ENCODE results near the gene DNAJC18.
"Not testable (repeated sequence)": the region's sequence is repeated elsewhere in the genome, so short reads cannot be mapped to it uniquely, and the experiment has no call there.

DNAJC18 gene

DNA sequence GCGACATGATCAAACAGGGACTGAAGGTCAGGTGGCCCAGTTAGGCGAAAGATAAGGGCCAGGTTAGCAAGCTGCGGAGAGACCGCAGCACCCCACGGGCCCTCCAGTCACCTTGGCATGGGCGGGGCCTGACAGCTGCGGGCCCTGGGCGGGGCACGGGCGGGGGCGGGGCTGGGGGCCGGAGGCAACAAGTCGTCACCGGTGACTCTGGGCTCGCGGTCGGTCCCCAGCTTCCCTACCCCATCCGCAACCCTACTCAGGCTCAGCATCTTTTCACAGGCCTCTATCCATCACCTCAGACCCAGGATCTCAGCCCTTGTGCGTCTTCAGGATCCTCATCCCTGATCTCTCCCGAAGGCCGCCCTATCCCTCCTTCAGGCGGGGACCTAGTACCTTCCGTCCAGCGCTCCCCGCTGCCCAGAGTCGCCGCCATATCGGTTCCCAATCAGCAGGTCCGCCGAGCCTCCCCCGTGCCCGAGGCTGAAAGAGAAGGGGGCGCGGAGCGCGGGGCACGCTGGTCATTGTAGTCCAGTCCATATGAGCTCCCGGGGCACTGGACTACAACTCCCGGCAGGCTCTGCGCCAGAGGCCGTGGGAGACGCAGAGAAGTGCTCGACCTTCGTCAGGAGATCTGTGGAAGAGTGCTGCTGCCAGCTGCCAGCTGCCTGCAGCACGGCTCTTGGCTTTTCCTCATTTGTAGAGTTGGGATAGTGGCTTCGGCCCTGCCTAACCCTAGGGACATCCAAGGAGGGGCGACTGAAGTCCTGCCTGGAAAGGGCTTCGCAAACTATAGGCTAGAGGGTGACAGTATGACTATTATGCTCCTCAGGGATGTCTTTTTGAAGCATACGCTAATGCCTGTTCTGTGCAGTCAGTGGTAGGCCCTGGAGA, at the start of gene DNAJC18:
Gene DNAJC18 (minus strand): TSS at position 513 of the 891 bp plus-strand sequence. CDS start 80 bp downstream, at position 433.
- DNase-seq = peak; percentile 77

DNA sequence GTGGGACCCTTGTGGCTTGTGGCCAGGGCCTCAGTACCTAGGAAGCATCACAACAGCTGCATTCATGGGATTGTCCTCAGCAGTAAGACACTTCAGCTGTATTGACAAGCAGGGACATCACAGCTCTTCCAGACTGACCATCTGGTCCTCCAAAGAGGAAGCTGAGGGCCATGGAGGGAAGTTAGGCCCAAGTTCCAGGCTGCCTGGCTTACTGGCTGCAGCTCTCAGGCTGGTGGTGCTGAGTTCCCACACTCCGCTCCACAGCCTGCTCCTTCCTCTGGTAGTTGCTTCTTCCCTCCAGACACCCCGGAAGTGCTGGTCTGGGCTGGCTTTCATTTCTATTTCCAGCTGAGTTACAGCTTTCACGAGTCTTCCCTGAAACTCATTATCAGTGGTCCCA, 48.9 kb upstream of the DNAJC18 start:
- no peak for DNase-seq

DNA sequence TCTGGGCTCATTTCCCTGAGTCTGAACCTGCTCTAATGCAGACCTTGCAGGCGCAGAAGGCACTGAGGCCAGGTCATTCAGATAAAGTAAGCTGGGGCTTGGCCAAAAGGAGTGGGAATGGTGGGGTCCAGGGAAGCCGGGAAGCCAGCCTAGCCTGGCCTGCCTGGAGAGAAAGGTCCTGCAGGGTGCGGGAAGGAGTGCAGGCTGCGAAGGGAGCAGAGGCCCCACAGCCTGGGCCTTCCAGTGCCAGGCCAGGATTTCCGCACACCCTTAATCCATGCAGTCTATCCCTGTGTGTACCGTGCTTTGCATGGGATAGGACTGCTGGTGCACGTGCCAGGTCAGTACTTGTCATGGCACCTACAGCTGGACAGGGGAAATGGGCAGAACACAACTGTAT, 46.9 kb upstream of the DNAJC18 start:
- DNase-seq = no peak

DNA sequence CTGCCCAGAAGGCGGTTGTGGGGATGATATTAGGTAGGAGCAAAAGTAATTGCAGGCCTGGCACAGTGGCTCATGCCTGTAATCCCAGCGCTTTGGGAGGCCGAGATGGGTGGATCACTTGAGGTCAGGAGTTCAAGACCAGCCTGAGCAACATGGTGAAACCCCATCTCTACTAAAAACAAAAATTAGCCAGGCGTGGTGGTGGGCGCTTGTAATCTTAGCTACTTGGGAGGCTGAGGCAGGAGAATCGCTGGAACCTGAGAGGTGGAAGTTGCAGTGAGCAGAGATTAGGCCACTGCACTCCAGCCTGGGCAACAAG, 43.5 kb upstream of the DNAJC18 start:
- DNase-seq = not testable (repeated sequence)

DNA sequence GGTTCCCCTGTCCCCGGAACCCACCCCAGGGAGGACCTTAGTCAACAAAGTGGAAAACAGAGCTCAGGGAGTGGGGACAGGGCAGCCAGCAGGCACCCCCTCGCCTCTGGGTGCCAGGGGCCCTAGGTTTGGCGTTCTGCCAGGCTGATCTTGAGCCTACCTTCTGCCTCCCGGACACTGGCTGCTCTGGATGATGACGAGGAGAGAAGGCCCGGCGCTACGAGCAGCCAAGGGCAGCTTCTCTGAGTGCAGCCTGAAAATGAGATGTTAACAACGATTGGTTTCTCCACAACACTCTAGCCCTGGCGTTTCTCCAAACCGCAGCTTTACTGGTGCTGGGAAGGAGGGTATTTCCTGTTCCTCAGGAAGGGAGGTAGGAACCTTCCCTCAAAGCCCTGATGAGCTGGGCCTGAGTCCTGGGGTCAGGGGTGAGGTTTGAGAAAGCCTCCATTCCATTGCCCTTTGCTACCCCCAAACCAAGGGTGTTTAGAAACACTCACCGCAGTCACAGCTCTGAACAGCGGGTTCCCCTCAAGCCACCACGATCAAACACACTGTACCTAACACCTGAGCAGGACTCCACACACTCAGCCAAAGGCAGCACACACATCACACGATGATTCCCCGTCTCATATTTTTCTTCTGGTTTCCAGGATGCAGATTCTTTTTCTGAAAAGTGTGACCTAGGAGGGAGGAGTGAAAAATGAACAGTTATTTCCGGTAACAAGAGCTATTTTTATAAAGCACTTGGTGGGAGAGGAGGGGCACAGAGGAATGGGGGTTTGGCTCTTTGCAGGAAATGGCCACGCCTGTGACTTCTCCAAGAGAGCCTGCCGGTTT, 42.9 kb upstream of the DNAJC18 start, which contains the start of gene STING1:
Gene STING1 (minus strand): TSS at position 709 of the 840 bp plus-strand sequence. CDS start 1,054 bp downstream, outside the sequence.
- peak; percentile 100 for DNase-seq

DNA sequence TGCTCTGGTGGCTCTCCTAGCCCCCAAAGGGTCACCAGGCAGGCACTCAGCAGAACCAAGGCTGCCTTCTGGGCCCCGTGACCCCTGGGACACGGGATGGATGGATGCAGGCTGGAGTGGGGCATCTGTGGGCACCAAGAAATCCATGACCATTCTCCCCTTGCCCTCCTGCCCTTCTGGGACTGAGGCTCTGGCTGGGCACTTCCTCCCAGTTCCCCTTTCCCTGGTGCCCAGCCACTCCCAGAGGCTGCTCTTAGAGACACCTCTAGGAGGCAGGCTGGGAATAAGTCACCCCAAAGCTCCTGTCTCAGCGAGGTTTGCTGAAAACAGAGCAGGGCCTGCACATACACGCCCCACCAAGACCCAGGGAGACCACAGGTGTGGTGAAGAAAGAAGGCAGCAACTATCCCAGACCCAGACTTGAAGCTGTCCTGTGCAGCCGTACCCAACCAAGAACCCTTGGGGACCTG, 42.3 kb upstream of the DNAJC18 start:
- no peak for DNase-seq

DNA sequence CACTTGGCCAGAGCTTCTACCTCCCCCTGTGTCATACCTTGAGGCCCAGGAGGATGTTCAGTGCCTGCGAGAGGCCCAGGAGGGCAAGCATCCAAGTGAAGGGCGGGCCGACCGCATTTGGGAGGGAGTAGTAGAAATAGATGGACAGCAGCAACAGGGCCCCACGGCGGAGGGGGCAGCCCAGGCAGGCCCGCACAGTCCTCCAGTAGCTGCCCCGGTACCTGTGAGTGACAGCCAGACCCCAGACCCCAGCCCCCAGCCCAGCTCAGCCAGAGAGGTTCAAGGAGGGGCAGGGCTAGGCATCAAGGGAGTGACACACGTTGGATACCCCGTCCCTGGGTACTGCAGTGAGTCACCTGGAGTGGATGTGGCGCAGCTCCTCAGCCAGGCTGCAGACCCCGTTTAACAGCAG, 41.8 kb upstream of the DNAJC18 start:
- DNase-seq = no peak

- DNase-seq = not testable (repeated sequence)
Observed at GRCh38 chr5:139479729-139480128, 40.4 kb upstream of the DNAJC18 start.

DNA sequence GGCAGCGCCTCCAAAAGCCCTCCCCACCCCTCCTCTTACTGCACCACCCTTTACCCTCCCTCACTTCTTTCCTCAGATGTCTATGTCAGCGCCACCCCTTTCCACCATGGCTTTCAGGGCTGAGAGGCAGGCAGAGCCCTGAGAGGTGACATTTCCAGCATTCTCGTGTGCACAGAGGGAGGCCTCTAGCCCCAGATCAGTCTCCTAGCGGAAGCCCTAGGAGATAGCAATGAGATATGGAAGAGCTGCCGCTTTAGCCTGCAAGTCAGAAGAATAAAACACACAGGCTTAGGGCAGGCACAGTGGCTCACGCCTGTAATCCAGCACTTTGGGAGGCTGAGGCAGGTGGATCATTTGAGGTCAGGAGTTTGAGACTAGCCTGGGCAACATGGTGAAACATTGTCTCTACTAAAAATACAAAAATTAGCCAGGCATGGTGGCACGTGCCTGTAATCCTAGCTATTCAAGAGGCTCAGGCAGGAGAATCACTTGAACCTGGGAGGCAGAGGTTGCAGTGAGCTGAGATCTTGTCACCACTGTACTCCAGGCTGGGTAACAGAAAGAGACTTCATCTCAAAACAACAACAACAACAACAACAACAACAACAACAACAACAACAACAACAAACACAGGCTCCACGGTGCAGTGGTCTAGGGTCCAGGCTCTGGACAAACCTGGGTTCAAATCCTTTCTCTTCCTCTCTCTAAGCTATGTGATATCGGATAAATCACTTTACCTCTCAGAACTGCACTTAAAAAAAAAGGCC, 39.5 kb upstream of the DNAJC18 start:
- DNase-seq = not testable (repeated sequence)

DNA sequence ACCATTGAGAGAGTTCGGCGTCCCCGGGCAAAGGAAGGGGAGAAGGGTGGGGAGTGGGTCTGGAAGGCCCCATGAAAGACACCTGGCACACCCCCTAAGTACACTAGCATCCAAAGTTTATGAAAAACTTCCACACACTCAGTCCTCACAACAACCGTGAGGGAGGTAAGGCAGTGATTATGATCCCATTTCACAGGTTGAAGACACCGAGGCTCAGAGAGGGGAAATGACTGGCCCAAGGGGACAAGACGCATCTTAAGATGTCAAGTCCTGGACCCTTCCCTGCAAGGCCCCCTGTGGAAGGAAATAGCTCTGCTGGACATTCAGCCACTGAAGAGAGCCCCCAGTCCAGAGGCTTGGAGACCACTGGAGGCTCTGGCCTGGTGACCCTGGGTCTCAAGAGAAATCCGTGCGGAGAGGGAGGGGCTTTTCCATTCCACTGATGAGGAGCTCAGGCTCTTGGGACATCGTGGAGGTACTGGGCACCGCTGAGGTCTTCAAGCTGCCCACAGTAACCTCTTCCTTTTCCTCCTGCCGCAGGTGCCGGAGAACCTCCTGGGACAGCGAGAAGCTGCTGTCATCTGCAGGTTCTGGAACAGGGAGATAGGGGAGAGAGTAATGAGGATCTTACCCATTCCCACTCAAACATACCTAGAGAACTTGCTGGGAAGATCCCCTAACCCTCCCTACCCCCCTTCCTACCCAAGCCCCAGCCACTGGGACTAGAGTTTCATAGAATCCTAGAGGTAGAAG, 36.7 kb upstream of the DNAJC18 start:
- DNase-seq = no peak

DNA sequence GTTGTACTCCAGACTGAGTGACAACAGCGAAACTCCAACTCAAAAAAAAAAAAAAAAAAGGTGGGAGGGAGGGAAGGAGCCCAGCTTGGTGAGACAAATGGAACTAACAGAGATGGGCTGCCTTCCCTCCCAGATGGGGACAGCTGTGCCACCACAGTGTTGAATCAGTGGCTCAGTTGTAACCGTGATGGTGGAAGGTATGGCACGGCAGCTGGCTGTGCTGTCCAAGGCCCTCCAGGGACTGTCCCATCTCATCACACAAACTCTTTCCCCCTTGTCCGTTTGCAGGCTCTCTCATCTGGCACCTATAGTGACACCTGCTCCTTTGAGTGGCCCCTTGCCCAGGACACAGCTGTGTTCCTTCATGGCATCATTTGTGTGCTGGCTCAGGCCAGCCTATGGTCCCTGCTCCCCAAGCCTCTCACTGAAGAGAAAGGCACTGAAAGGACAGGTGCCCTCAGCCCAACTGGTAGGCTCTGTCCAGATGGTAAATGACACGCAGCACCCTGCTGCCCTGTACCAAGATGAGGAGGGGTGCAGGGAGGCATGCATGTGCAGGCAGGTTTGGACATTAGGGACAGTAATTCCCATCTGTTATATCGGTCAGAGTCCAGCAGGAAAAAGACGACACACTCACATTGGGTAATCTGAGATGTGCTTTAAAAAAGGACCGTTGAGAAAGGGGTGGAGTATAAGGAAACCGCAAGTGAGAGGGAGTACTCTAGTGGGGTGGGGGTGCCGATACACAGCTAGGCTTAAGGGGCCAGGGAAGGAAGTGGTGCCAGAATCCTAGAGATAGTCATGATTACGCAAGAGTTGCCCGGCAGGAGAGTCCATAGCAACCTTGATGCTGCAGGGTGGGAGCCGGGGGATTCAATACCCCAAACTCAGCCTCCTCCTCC, 35.8 kb upstream of the DNAJC18 start:
- peak; percentile 78 for DNase-seq

GRCh38 chr5:139473565-139473964, 34.2 kb upstream of the DNAJC18 start:
- DNase-seq = no peak

DNA sequence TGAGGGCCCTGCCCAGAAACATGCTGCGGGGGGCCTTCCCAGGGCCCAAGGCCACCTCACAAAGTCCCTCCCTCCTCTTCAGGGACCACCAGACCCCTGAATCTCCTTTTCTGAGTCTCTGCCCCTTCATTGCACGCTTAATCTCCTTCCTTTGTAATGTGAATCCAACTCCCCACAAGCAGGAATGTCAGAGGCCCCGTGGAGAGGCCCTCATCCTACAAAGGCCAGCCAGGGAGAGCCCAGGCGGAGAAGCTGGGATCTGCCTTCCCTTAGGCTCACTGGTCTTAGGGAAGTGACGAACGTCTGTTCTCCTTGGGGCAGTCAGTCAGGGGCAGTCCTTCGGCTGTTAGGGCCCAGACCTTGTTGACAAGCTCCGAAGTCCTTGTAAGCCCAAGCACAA, 33.8 kb upstream of the DNAJC18 start:
- DNase-seq = no peak

GRCh38 chr5:139472386-139473030, 33.2 kb upstream of the DNAJC18 start:
- no peak for DNase-seq

DNA sequence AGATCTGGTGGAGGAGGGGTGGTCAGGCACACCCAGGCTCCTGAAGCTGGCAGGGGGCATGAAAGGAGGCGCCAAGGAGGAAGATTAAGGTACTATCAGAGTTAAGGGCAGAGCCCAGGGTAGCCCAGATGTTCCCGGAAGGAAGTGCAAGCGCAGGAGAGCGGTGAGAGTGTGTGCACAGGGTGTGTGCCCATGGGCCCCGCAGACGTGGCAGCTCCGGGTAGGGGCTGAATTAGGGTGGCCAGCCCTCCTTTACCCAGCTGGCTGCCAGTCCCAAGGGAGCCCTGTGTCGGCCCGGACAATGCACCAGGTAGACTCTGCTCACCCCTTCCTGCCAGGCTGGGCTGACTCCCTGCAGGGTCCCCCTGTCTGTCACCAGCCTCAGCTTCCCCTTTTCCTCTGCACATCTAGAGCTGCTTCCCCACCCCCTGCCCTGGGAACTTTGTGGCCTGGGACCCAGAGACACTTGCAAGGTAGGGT, 31.5 kb upstream of the DNAJC18 start, which contains the start of gene SMIM33:
Gene SMIM33 (plus strand): TSS at position 184 of the 480 bp plus-strand sequence. CDS start 118 bp downstream, at position 302.
- no peak for DNase-seq

DNA sequence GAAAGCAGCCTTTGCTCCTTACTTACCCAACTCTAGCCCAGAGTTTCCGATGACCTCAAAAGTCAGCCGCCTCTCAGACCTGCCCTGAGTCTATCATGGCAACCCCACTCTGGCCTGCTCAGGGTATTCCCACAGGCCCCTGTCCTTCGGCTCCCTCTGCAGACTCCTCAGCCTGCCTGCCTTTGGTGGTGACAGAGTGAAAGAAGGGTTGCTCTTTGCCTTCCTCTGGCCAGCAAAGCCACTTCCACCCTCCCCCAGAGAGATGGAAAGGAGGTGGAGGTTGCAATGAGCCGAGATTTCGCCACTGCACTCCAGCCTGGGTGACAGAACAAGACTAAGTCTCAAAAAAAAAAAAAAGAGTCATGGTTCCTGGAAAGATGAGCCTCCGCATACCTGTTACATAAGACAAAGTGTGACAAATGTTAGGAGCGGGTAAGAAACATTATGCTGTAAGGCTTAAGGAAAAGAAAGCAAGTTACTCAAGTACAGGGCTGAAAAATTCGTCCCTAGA, 29.2 kb upstream of the DNAJC18 start:
- no peak for DNase-seq

DNA sequence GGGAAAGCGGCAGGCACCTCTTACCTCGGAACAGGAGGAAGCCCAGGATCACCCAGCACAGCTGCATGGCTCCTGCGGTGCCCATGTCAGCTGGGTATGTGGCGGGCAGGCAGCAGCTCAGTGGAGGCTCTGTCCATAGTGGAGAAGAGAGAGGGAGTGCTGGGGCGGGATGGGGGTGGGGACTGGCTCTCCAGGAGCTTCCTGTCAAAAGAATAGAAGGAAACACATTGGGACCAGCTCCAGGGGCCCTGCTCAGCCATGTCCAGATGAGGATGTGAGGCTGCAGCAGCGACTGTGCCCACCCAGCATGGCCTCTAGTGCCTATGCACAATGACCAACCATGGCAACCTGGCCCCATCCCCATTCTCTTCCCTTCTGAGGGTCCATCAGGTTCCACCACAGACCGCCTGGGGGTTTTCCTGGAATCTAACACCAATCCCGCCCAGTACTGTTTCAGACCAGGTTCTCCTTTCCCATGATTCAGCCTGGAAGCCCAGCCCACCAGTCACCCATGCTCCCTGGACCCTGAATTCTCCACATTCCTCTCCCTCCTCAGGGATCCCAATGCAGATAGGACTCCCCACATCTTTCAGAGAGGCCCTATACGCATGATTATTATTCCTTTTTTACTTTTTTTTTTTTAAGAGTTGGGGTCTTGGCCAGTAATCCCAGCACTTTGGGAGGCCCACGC, 23.4 kb upstream of the DNAJC18 start, which contains the start of gene ECSCR:
Gene ECSCR (minus strand): TSS at position 158 of the 691 bp plus-strand sequence. CDS start 73 bp downstream, at position 85.
- DNase-seq = no peak

DNA sequence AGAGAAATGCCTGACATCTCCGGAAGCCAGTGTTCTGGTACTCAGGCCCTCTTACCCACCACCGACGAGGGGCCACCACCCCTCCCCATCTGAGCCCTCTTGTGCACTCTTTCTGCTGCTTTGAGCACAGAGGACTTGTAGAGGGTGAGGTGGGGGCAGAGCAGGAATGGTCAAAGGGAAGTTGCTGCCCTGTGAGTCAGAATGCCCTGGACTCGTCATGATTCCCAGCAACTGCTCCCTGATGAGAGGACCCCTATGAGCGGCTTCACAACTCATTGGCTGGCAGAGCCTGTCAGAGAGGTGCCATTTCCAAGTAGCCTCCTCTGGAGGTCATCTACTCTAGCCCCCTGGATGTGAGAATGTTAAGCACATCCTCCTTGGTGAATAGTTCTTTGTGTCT, 22.4 kb upstream of the DNAJC18 start:
- peak; percentile 57 for DNase-seq

DNA sequence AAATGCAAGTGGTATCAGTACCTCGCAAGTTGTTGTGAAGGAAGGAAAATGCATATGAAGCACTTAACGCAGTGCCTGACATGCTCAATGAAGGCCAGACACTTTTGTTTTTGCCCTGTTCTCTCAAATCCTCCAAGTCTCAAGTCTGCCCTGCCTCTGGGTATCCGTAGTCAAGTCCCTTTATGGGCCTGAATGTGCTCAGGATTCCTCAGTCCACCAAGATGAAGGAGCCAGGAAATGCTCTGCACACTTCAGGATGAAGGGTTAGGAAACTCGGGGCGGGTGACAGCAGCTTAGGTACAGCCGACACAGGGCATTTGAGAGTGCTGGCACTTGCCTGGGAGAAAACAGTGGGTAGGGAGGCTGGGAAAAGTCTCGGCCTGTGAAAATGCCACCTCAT, 21.9 kb upstream of the DNAJC18 start:
- no peak for DNase-seq

Data from NCI-H226 (cell line).